HG03135 (cell line): ENCODE data around the gene MPC1.

Experiments
- ATAC-seq: cut with Tn5 transposase; IDR thresholded peaks from one replicate; pipeline ENCODE4 v1.9.1; 2021; ENCODE audit warnings: mild to moderate bottlenecking, moderate library complexity; ENCODE audit not compliant: unreplicated experiment

MPC1 gene

DNA sequence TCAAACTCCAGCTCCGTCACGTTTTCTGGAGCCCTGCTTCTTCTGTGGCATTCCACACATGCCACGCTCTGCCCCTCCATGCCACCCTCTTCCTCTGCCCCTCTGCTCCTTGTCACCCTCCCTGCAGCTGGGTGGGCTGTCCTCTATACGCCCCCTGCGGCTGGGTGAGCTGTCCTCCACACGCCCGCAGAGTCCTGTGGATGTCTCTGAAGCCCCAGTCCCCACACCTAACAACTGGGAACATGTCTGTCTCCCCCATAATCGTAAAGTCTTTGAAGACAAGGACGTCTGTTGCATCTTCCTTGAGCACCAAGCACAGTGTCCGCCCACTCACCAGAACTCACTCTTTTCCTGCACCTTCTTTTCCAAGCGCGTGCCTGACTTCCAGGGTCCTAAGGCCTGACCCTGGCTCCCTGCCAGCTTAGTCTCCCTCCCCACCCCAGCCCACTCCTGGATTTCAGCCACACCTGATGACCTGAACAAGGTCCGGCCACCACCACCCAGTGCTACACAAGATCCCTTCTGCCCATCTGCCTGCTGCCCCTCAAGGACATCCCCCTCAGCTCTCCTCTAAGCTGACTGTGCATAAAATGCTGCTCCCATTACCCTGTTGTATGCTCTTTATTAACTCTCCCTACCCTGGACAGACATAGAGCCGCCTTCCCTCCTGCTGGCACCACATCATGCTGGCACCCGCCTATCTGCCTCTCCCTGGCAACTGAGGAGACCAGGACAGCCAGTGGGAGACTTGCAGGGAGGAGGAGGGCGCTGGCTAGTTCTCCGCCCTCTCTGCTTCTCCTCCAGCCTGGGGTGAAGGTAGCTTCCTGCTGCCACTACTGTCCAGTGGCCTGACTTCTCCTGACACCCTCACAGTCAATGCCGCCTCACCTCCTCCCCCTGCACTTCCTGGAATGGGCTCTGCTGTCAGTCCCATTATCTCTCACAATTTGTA, 63.8 kb downstream of the MPC1 start:
- no peak for ATAC-seq

DNA sequence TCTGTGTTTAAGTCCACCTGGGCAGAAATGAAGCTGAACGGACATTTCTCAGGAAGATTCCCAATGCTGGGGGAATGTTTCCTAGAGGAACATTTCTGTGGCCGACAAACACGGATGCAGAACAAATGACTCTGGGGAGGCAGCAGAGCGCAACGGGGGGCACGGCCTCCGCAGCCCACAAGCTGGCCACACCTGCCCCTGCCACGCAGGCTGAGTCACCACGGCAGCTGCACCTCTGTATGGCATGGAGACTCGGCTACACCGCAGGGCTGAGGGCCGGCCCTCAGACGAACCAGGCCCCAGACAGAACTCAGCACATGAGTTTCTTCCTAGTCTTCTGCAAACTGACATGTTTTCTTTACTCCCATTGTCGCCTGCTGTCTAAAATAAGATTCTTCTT, 64.5 kb downstream of the MPC1 start:
- ATAC-seq = no peak

DNA sequence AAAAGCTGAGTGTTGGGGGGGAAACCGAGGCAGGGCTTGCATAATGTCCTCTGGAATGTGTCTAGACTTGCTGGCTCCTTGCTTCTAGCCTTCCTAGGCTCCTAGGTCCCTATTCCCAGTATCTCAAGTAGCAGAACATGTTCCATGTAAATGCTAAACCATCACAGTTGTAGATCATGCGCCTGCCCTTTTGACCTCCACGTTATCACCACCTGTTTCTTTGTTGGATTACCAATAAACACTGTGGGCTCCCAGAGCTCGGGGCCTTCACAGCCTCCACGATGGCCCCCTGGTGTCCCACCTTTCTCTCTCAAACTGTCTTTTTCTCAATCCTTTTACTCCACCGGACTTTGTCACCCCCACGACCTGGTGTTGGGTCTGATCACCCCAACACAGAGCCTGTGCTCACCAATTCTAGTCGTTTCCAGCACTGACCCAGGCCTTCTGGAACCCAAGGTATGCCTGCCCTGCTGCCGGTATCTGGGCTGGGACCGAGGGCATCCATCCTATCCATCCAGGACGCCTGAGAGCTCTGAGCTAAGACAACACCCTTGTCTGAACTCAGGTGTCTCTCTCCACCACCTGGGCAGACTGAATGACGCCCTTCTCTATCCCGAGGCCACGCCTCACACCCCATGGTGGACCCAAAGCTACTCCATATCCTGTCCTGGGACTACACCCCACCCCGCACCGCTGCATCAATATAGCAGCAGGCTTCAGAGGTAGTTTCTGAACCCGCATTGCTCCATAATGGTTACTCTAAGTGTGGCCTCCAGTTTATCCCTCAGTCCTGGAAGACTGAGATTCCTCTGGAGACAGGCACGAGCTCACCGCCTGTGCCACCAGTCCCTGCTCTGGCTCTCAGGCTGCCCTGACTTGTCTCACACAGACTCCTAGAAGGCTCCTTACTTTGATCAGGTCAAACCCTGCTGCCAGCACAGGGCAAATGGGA, 65.2 kb downstream of the MPC1 start:
- ATAC-seq = no peak

DNA sequence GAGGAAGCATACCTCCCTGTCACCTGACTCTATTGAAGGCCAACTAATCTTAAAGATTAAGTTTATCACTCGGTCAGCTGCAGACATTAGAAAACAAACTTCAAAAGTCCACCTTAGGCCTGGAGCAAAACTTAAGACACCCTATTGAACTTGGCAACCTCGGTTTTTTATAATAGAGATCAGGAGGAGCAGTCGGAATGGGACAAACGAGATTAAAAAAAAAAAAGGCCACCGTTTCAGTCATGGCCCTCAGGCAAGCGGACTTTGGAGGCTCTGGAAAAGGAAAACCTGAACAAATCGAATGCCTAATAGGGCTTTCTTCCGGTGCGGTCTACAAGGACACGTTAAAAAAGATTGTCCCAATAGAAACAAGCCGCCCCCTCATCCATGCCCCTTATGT, 67.3 kb downstream of the MPC1 start:
- ATAC-seq = no peak
